HUDEP-2 (cell line): ENCODE measurements around the gene WDR13.
"Not testable (repeated sequence)": the region's sequence is repeated elsewhere in the genome, so short reads cannot be mapped to it uniquely, and the experiment has no call there.

Source experiments
- DNase-seq, 76 experiments: peaks; one replicate each; lab custom pipeline; 2025; ENCODE audit not compliant: unreplicated experiment in 76 of 76; lab: John Stamatoyannopoulos, UW

The WDR13 gene

GRCh38 chrX:48597353-48598264 lies at the start of gene WDR13:
Gene WDR13 (plus strand): TSS chrX:48597492. CDS start chrX:48597997, 505 bp downstream.
- DNase-seq, result peak; percentile 28 to 91 (median 80)

GRCh38 chrX:48548871-48549270 lies 48.4 kb upstream of the WDR13 start:
- DNase-seq, result no peak

DNA sequence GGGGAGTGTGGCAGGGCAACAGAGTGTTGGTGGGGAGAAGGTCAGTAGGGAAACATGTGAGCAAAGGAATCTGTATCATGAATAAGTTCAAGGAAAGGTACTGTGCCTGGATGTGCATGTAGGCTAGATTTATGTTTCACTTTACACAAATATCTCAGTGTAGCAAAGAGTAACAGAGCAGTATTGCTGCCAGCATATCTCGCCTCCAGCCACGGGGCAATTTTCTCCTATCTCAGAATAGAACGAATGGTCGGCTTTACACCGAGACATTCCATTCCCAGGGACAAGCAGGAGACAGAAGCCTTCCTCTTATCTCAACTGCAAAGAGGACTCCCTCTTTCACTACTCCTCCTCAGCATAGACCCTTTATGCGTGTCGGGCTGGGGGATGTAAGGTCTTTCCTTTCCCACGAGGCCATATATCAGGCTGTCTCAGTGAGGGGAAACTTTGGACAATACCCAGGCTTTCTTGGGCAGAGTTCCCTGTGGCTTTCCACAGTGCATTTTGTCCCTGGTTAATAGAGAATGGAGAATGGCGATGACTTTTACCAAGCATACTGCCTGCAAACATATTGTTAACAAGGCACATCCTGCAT lies 41.5 kb upstream of the WDR13 start:
- DNase-seq, result not testable (repeated sequence)

DNA sequence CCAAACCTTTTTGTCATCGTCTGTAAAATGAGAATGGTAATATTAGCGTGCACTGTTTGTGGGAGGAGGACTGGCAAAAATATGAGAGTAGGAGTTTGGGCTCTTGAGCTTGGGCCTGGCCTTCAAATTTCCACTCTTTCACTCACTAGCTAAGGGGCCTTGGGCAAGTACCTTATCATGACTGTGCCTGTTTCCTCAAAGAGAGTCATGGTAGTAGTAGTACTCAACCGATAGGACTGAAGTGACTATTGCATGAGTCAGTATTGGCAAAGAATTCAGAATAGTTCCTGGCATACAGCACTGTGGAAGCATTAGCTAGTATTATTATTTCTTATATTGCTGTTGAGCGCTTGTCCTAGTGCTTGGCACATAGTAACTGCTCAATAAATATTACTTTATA lies 39.0 kb upstream of the WDR13 start:
- DNase-seq, result peak in 17 of 76 experiments; percentile 1 to 51 (median 29)

- DNase-seq, result no peak
These were observed 37.7 kb upstream of the WDR13 start for GRCh38 chrX:48559636-48560035.

DNA sequence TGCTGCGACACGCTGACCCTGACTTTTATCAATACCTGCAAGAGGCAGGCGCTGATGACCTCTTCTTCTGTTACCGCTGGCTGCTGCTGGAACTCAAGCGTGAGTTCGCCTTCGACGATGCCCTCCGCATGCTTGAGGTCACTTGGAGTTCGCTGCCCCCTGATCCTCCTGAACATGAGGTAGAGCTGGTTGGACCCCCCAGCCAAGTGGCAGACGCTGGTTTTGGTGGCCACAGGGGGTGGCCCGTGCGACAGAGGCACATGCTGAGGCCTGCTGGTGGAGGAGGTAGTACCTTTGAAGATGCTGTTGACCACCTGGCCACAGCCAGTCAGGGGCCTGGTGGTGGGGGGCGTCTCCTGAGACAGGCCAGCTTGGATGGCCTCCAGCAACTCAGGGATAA lies 37.2 kb upstream of the WDR13 start:
- DNase-seq, result no peak

DNA sequence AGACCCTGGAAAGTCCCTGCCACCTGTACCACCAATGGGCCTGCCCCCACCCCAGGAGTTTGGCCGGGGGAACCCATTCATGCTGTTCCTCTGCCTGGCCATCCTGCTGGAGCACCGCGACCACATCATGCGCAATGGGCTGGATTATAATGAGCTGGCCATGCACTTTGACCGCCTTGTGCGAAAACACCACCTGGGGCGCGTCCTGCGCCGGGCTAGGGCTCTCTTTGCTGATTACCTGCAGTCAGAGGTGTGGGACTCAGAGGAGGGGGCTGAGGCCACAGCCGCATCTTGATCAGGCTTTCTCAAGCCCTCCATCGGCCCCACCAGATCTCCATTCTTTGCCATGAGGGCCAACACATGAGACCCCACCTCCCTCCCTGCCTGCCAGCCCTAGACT lies 36.6 kb upstream of the WDR13 start:
- no peak for DNase-seq

- DNase-seq, result peak in 26 of 76 experiments; percentile 1 to 40 (median 8)
These were observed 27.3 kb upstream of the WDR13 start for GRCh38 chrX:48569958-48570357.

DNA sequence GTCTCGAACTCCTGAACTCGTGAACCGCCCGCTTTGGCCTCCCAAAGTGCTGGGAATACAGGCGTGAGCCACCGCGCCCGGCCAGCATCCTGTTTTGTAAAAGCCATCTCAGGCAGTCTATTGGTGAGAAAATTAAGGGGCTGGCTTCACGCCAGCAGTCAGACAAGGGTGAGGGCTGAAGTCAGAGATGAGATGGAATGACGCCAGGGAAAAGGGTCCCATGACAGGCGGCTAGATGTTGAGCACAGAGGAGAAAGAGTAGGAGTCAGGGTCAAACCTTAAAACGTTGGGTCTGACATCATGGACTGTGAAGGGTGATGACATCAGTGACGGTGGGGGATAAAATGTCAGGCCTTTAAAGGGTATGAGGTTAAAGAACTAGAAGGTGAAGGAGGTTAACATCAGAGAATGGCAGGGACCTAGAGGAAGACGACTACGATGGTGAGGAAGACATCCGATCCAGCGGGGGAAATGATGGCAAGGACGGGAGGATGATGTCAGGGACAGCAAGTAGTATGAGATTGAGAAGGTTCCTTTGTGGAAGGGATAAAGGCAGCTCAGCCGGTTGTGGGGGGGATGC lies 23.5 kb upstream of the WDR13 start:
- peak in 14 of 76 experiments; percentile 2 to 29 (median 15) for DNase-seq

- peak in 75 of 76 experiments; percentile 9 to 92 (median 84) for DNase-seq
These were observed 22.7 kb upstream of the WDR13 start, which contains the start of gene RBM3 for GRCh38 chrX:48574270-48575266. Gene RBM3 (plus strand): TSS chrX:48574484. CDS start chrX:48575181, 697 bp downstream.

- DNase-seq, result no peak
These were observed 21.6 kb upstream of the WDR13 start for GRCh38 chrX:48575642-48576041.

GRCh38 chrX:48576108-48576507 lies 21.2 kb upstream of the WDR13 start:
- peak in 2 of 76 experiments; percentile 2 to 8 for DNase-seq

- no peak for DNase-seq
These were observed 18.6 kb upstream of the WDR13 start for GRCh38 chrX:48578661-48579128.

GRCh38 chrX:48579259-48579658 lies 18.0 kb upstream of the WDR13 start:
- no peak for DNase-seq

- DNase-seq, result no peak
These were observed 16.6 kb upstream of the WDR13 start for GRCh38 chrX:48580662-48581061.

DNA sequence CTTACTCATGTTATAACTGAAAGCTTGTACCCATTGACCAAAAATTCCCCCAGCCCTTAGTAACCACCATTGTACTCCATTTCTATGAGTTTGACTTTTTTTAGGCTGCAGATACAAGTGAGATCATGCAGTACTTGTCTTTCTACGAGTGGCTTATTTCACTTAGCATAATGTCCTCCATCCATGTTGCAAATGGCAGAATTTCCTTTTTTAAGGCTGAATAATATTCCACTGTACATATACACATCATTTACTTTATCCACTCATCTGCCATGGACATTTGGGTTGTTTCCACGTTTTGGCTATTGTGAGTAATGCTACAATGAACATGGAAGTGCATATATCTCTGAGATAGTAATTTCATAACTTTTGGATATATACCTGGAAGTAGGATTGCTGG lies 12.6 kb upstream of the WDR13 start:
- no peak for DNase-seq

GRCh38 chrX:48589482-48590162 lies 7.7 kb upstream of the WDR13 start:
- DNase-seq, result no peak

- no peak for DNase-seq
These were observed 6.8 kb upstream of the WDR13 start for GRCh38 chrX:48590203-48591103.
